Measurements from ENCODE around the gene DGCR2.

DNA sequence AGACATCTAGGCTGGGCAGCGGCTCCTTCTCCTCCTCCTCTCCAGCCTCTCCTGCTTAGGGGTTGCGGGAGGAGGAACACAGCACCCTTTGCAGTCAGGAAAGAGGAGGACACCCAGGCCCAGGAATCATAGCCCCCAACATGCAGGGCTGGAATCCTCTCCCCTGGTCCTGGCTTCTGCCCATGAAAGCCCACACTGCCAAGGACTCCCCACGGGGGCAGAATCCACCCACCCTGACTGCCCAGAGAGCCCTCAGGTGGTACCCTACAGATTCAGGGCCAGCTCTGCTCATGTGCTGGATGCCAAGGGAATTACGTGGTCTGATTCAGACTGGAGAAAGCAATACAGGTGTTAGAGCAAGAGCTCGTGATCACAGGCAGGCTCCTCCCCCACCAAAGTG, 17.8 kb upstream of the DGCR2 start:
- TF ChIP-seq, protein P1, sequence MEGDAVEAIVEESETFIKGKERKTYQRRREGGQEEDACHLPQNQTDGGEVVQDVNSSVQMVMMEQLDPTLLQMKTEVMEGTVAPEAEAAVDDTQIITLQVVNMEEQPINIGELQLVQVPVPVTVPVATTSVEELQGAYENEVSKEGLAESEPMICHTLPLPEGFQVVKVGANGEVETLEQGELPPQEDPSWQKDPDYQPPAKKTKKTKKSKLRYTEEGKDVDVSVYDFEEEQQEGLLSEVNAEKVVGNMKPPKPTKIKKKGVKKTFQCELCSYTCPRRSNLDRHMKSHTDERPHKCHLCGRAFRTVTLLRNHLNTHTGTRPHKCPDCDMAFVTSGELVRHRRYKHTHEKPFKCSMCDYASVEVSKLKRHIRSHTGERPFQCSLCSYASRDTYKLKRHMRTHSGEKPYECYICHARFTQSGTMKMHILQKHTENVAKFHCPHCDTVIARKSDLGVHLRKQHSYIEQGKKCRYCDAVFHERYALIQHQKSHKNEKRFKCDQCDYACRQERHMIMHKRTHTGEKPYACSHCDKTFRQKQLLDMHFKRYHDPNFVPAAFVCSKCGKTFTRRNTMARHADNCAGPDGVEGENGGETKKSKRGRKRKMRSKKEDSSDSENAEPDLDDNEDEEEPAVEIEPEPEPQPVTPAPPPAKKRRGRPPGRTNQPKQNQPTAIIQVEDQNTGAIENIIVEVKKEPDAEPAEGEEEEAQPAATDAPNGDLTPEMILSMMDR (IDR thresholded peaks at IDR 0.05) = no peak
- TF ChIP-seq POLR2A (IDR thresholded peaks at IDR 0.05) = no peak
